Retinal pigment epithelial cell (primary cell): ENCODE measurements around the gene RHOA.
"Not testable (repeated sequence)": the region's sequence is repeated elsewhere in the genome, so short reads cannot be mapped to it uniquely, and the experiment has no call there.

Experiments used
- DNase-seq: peaks from one replicate; pipeline ENCODE4 v3.0.0-alpha.2; 2010; ENCODE audit warnings: low read depth
- H3K4me3 ChIP-seq: 2 replicates; pipeline ENCODE4 v1.5.1; 2011; ENCODE audit warnings: mild to moderate bottlenecking, low read length, control low read depth, moderate library complexity
- CTCF ChIP-seq: conservative IDR thresholded peaks from 2 replicates; pipeline ENCODE4 v1.5.1; 2011; ENCODE audit warnings: low read depth, low read length, control low read depth, inconsistent platforms

Gene RHOA

GRCh38 chr3:49403891-49404290 lies 7.9 kb downstream of the RHOA start:
- DNase-seq, result no peak

GRCh38 chr3:49401766-49402165 lies 10.0 kb downstream of the RHOA start:
- DNase-seq, result no peak
- H3K4me3 ChIP-seq, result no peak overlapping the region
- no peak for TF ChIP-seq CTCF

More at GRCh38 chr3:49403891-49404290, 7.9 kb downstream of the RHOA start:
- H3K4me3 ChIP-seq, result no peak overlapping the region
- TF ChIP-seq CTCF, result no peak

GRCh38 chr3:49399461-49399860 lies 12.3 kb downstream of the RHOA start:
- H3K4me3 ChIP-seq, result no peak overlapping the region
- TF ChIP-seq CTCF, result no peak
- no peak for DNase-seq

- DNase-seq, result no peak
- no peak overlapping the region for H3K4me3 ChIP-seq
- TF ChIP-seq CTCF, result no peak
Measured at GRCh38 chr3:49397470-49397869, 14.3 kb downstream of the RHOA start.

- not testable (repeated sequence) for DNase-seq, H3K4me3 ChIP-seq
Measured at GRCh38 chr3:49391310-49391709, 20.5 kb downstream of the RHOA start.

GRCh38 chr3:49389297-49389696 lies 22.5 kb downstream of the RHOA start:
- no peak overlapping the region for H3K4me3 ChIP-seq
- DNase-seq, result no peak
- no peak for TF ChIP-seq CTCF

GRCh38 chr3:49388289-49388820 lies 23.4 kb downstream of the RHOA start:
- no peak for DNase-seq
- no peak for TF ChIP-seq CTCF
- no peak overlapping the region for H3K4me3 ChIP-seq

- no peak for TF ChIP-seq CTCF
- DNase-seq, result no peak
- H3K4me3 ChIP-seq, result no peak overlapping the region
Measured at GRCh38 chr3:49387721-49388120, 24.1 kb downstream of the RHOA start.
